Upper lobe of right lung (tissue), 1 donor: ENCODE results near the gene PTK7. TPM values are rescaled to one million over a fixed set of nuclear protein-coding genes. Genes with fewer than 3 reads are reported as not detected.
"Not testable (repeated sequence)": the region's sequence is repeated elsewhere in the genome, so short reads cannot be mapped to it uniquely, and the experiment has no call there.

ENCODE experiments used
- ATAC-seq: fragments of 200-7000 bp; cut with Tn5 transposase; one replicate; pipeline ENCODE4 v1.9.1; 2020; ENCODE audit warnings: mild to moderate bottlenecking, moderate library complexity
- DNase-seq: peaks from one replicate; pipeline ENCODE4 v3.0.0-alpha.2; 2020
- H3K27ac ChIP-seq: fragments of 200-600 bp; one replicate; pipeline ENCODE4 v1.8.0; 2022
- H3K27me3 ChIP-seq: fragments of 200-600 bp; one replicate; pipeline ENCODE4 v1.8.0; 2022; ENCODE audit warnings: mild to moderate bottlenecking
- H3K36me3 ChIP-seq: fragments of 200-600 bp; one replicate; pipeline ENCODE4 v1.8.0; 2022
- H3K4me1 ChIP-seq: fragments of 200-600 bp; one replicate; pipeline ENCODE4 v1.8.0; 2022
- H3K4me3 ChIP-seq: fragments of 200-600 bp; one replicate; pipeline ENCODE4 v1.8.0; 2022; ENCODE audit warnings: mild to moderate bottlenecking
- H3K9me3 ChIP-seq: fragments of 200-600 bp; one replicate; pipeline ENCODE4 v1.8.0; 2022
- CTCF ChIP-seq: fragments of 200-600 bp; IDR thresholded peaks from one replicate; pipeline ENCODE4 v1.8.0; 2022; ENCODE audit warnings: antibody characterized with exemption
- intact Hi-C: fragments of 100-400 bp; cut with DNase I; formaldehyde crosslinking; loops from one replicate; pipeline ENCODE4 v1.11.0; 2022
- total RNA-seq: library from RNA; stranded (reverse); fragmentation: NEBNext Ultra II Directional; extraction: Animal tissue kit (Norgen Biotek cat#: 25700); gene quantifications from one replicate; pipeline ENCODE4 v1.2.1, GENCODE V29; 2021
- donor health status: DM: no; HTN: yes; CAD: no; lungs with severe emphysema.

Gene PTK7
- total RNA-seq, 1 donor from 2014 or later: 97.1 TPM

DNA sequence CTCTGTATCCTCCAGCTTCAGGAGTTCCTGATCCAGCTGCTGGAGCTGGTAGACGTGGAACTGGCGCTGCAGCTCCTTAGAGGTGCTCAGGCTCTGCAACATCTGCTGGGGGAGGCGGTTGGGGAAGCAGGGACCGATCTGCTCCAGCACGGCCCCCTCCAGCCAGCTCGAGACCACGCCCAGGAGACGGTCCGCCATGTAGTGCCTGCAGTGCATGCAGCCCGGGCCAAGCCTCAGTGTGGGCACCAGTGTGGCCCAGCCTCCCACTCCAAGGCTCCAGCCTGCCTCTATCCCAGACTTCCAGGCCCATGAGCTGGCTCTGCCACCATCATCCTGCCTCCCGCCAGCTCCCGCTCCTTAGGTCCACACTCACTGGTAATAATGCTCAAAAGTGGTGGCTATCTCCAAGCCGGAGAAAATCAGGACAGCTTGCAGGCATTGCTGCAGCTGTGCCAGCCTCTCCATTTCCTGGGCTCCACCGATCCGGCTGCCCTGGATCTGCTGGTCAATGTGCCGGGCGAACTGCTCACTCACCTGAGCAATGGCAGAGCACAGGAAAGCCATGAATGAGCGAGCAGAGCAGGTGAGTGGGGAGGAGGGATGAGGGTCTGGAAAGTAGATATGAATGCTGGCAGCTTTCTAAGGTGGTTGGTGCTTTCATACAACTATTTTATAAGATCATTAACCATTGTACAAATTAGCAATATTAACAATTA lies 35.4 kb upstream of the PTK7 start:
- H3K36me3 ChIP-seq: peaks cover 71% of the 10 kb centered on the region
- H3K27me3 ChIP-seq: no peaks in the 10 kb centered on the region
- intact Hi-C loops: no loop called here
- DNase-seq (no peak), ATAC-seq (no peak)
- H3K9me3 ChIP-seq: no peaks in the 10 kb centered on the region
- no peak overlapping the region for H3K4me3 ChIP-seq
- TF ChIP-seq CTCF: no peak
- H3K27ac ChIP-seq: no peak overlapping the region
- no peaks in the 10 kb centered on the region for H3K4me1 ChIP-seq

- DNase-seq, H3K4me3 ChIP-seq, H3K27me3 ChIP-seq, intact Hi-C loops, H3K27ac ChIP-seq, H3K9me3 ChIP-seq, H3K4me1 ChIP-seq, ATAC-seq: not testable (repeated sequence)
- peaks cover 72% of the 10 kb centered on the region for H3K36me3 ChIP-seq
Measured at GRCh38 chr6:43041475-43041874, 34.6 kb upstream of the PTK7 start.

DNA sequence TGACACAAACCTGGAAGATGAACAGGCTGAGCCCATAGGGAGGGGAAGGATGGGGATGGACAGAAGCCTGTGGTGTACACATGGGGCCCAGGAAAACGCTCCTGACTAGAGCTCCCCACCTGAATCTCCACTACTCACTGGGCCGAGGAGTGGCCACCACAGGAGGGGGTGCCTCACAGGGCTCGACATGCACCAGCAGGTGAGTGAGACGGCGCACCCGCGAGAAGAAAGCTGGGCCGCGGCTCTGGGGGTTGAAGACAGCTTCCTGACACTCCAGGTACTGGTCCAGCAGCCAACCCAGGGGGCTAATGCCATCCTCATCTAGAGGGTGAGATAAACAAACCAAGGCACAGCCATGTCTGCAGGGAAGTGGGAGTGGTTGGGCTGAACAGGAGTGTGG lies 32.8 kb upstream of the PTK7 start:
- H3K4me1 ChIP-seq: no peaks in the 10 kb centered on the region
- no peak overlapping the region for H3K27ac ChIP-seq
- intact Hi-C loops: no loop called here
- no peaks in the 10 kb centered on the region for H3K9me3 ChIP-seq
- DNase-seq (no peak), ATAC-seq (no peak)
- TF ChIP-seq CTCF: no peak
- H3K27me3 ChIP-seq: no peaks in the 10 kb centered on the region
- no peak overlapping the region for H3K4me3 ChIP-seq
- H3K36me3 ChIP-seq: peaks cover 70% of the 10 kb centered on the region

- H3K9me3 ChIP-seq: no peaks in the 10 kb centered on the region
- DNase-seq: no peak
- H3K36me3 ChIP-seq: peaks cover 70% of the 10 kb centered on the region
- H3K4me1 ChIP-seq: no peaks in the 10 kb centered on the region
- intact Hi-C loops: no loop called here
- no peak overlapping the region for H3K4me3 ChIP-seq
- H3K27me3 ChIP-seq: no peaks in the 10 kb centered on the region
- no peak for ATAC-seq
- H3K27ac ChIP-seq: no peak overlapping the region
- TF ChIP-seq CTCF: no peak
Measured at GRCh38 chr6:43045371-43045930, 30.7 kb upstream of the PTK7 start.

GRCh38 chr6:43047998-43048397 lies 28.1 kb upstream of the PTK7 start:
- H3K9me3 ChIP-seq: no peaks in the 10 kb centered on the region
- ATAC-seq (no peak), DNase-seq (no peak)
- peaks cover 11% of the 10 kb centered on the region for H3K4me1 ChIP-seq
- H3K27me3 ChIP-seq: no peaks in the 10 kb centered on the region
- no peak for TF ChIP-seq CTCF
- no peak overlapping the region for H3K27ac ChIP-seq
- peaks cover 56% of the 10 kb centered on the region for H3K36me3 ChIP-seq
- no peak overlapping the region for H3K4me3 ChIP-seq
- intact Hi-C loops: no loop called here

DNA sequence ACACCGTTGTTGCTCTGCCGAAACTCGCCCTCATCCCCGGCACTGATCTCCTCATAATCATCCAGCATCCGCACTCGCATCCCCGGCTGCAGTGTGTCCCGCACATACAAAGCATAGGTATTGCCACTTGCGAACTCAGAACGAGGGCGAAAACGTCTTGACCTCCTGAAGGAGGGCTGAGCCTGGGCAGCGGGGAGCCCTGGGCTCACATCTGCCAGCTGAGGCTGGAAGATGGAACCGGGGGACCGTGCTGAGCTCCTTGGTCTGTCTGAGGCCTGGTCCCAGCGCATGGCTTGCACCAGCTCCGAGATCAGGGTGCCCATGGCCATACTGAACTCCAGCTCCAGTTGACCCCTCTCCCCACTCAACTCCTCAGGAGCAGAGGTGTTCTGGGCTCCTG lies 25.1 kb upstream of the PTK7 start:
- no peaks in the 10 kb centered on the region for H3K9me3 ChIP-seq
- no peak for DNase-seq

More for the DNA sequence above, 25.1 kb upstream of the PTK7 start:
- peaks cover 17% of the 10 kb centered on the region for H3K4me1 ChIP-seq
- TF ChIP-seq CTCF: no peak
- H3K27me3 ChIP-seq: no peaks in the 10 kb centered on the region
- H3K27ac ChIP-seq: no peak overlapping the region
- no peak for ATAC-seq
- no peak overlapping the region for H3K4me3 ChIP-seq
- peaks cover 47% of the 10 kb centered on the region for H3K36me3 ChIP-seq
- intact Hi-C loops: no loop called here
